Left cardiac atrium (tissue), 4 donors: ENCODE data around the gene RANBP3. TPM values are rescaled to one million over a fixed set of nuclear protein-coding genes. Genes with fewer than 3 reads are reported as not detected.
"Not testable (repeated sequence)": the region's sequence is repeated elsewhere in the genome, so short reads cannot be mapped to it uniquely, and the experiment has no call there.

Experiments
- ATAC-seq, 2 donors: fragments of 200-7000 bp; cut with Tn5 transposase; one replicate each; pipeline ENCODE4 v1.9.1; 2020; ENCODE audit warnings: mild to moderate bottlenecking in 2 of 2, moderate library complexity in 2 of 2
- DNase-seq: peaks from one replicate; pipeline ENCODE4 v3.0.0-alpha.2; 2020
- intact Hi-C, 2 donors: fragments of 100-400 bp; cut with DNase I; formaldehyde crosslinking; loops; one replicate each; pipeline versions ENCODE4 v1.14.1 to v1.15.1; 2022 to 2023
- total RNA-seq, 2 donors: library from RNA; stranded (reverse); fragmentation: NEBNext Ultra II Directional; extraction: Animal tissue kit (Norgen Biotek cat#: 25700); gene quantifications; one replicate each; pipeline ENCODE4 v1.2.1, GENCODE V29; 2021
- donor health status: DM: no; HTN: yes; CAD: no.
- donor health status: DM: no; HTN: yes; CAD: no; lungs with severe emphysema.
- donor health status: DM: yes; HTN: yes; CAD: no.
- donor health status: Dilated cardiomyopathy.

Gene RANBP3
- total RNA-seq, 2 donors from 2014 or later: 44.7 to 52.7 TPM

DNA sequence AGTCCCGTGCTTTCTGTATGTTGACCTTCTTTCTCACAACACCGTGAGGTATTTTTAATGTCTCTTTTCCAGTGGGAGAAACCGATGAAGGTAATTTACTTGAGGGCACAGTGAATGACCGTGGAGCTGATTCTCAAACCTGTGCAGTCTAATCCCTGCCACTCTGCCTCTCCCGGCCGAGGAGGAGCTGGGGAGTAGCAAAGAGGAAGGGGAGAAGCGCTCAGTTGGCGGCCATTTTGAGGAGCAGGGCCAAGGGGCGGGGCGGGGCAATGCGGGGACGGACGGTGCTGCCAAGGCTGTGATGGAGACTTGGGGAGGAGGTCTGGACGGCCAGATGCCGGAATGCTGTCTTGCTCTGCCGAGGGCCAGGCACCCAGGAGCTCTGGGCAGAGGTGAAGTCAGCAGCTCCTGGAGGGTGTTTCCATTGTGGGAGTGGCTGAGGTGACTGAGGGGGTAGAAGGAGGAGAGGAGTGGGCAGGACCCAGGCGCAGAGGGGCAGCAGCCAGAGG is 12.4 kb upstream of the RANBP3 start:
- intact Hi-C loops: no loop called here
- ATAC-seq: peak in 1 of 2 donors; percentile 13
- no peak for DNase-seq

DNA sequence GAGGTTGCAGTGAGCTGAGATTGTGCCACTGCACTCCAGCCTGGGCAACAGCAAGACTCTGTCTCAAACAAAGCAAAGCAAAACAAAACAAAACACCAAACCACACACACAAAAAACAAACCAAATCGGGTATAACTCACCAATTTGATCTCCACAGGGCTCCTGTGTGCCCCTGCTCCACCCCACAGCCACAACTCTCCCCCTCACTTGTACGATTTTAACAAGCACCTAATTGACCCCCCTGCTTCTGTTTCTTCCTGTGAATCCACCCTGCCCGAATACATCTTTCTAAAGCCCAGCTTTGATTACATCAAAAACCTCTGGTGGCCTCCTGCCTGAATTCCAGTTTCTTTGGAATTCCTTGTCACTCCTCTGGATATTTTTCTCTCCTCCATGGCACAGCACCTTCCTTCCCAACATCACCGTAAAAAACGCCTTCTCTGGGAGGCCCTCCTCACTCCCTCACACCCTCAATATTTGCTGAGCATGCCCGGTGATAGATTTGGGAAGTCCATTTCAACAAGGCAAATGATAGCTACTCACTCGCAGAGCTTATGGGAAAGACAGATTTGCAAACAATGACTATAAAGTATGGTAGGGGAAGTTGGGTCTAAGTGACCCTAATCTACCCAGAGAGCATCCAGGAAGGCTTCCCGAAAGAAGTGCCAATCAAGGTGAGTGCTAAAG is 11.6 kb upstream of the RANBP3 start:
- DNase-seq (no peak), ATAC-seq (no peak)
- intact Hi-C loops: loop anchor here in 1 of 2 donors (5.0 kb wide), 1 partner anchor 33 kb away; no protein-coding TSS in a partner anchor

DNA sequence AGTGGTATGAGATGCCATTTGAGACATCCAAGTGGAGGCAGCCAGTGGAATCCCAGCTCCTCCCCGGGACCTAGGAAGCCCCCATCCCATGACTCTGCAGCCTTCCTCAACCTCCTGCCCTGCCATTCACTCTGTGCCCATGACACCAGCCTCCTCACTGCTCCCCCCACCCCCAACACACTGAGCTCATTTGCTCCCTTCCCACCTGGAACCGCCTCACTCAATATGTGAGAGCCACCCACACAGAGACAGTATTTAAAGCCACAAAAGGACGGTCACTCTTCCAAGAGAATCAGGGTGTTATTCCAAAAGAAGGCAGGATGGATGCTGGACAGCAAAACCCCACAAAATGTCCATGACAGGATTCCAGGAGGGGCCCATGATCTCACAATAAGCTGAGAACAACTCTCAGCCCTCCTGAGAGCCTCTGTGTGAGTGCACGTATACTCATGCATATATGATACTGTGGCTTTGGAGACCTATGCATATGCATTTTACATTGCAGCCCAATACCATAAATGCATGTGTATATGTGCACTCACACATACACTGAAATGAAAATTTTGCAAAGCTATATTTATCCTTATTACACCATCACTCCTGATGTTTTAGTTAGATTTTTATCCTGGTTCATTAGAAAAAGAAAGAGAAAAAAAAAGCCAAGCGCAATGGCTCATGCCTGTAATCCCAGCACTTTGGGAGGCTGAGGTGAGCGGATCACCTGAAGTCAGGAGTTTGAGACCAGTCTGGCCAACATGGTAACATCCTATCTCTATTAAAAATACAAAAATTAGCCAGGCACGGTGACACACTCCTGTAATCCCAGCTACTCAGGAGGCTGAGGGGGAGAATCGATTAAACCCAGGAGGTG is 10.8 kb upstream of the RANBP3 start:
- ATAC-seq: no peak
- intact Hi-C loops: loop anchor here in 1 of 2 donors (5.0 kb wide), 1 partner anchor 34 kb away; no protein-coding TSS in a partner anchor
- DNase-seq: no peak

DNA sequence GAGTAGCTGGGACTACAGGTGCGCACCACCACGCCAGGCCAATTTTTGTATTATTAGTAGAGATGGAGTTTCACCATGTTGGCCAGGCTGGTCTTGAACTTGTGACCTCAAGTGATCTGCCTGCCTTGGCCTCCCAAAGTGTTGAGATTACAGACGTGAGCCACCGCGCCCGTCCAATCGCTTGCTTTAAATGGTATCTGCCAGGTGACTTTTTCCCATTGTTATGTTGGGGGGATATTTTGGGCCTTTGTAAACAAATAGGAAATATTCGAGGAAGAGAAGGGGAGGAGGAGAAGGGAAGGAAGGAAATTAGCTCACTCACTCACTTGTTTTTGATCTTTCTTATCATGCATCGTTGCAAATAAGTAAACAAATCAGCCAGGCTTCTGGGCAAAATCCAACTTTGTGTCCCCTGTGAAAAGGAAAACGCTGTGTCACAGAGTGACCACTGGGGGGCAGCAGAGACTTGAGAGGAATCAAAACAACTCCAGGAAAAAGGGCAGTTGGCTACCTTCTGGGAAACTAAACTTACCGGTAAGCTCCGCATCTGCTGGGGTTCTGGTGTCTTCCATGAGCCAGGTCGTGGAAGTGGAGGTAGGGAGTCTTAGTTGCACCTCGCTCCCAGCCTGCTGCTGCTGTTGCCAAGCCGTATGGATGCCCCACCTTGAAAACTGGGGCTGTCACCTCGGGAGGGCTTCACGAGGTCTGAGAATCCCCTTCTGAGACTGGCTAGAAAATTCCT is 9.3 kb upstream of the RANBP3 start:
- intact Hi-C loops: loop anchor here in 1 of 2 donors (5.0 kb wide), 1 partner anchor 35 kb away; no protein-coding TSS in a partner anchor
- DNase-seq (peak; percentile 76), ATAC-seq (peak; percentile 21 to 44)

DNA sequence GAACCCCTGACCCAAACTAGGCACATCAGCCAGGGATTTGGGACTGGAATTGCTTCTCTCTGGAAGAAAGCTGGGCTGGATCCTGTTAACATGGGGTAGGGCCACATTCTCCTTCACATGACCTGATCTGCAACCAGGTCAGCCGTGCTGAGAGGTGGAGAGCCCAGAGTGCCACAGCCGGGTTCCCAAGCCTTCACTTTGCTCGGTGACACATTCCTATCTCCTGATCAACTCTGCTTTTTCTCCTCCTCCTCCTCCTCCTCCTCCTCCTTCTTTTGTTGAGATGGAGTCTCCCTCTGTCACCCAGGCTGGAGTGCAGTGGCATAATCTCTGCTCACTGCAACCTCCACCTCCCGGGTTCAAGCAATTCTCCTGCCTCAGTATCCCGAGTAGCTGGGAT is 7.9 kb upstream of the RANBP3 start:
- intact Hi-C loops: loop anchor here in 1 of 2 donors (5.0 kb wide), 1 partner anchor 36 kb away; no protein-coding TSS in a partner anchor

DNA sequence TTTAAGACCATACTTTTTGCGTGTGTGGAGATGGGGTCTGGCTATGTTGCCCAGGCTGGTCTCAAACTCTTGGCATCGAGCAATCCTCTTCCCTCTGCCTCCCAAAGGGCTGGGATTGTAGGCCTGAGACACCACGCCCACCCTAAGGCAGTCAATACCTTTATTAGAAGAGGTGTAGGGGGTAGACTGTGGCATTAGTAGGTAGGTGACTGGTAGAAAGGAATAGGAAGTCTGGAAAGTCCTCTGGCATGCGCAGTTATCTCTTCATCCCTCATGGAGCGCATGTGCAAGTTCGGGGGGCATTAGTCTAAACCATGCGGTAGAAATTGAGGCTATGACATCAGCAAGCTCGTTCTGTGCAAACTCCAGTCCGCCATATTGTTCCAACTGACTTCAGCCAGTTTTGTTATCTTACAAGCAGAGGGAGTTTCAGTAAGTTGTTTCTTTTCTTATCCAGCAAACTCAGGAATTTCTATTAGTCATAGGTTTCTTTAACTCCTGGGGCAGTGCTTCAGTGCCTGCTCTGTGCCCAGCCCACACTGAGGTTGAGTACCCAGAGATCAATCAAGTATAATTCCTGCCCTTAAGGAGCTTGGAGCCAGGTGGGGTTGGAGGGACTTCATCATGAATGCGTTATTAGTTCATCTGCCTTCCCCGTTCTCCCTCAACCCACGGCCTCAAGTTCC is 7.3 kb upstream of the RANBP3 start:
- peak; percentile 51 to 75 for ATAC-seq
- intact Hi-C loops: loop anchor here in 1 of 2 donors (5.0 kb wide), 1 partner anchor 37 kb away; no protein-coding TSS in a partner anchor
- DNase-seq: no peak

More for the DNA sequence above, 7.9 kb upstream of the RANBP3 start:
- not testable (repeated sequence) for ATAC-seq, DNase-seq

DNA sequence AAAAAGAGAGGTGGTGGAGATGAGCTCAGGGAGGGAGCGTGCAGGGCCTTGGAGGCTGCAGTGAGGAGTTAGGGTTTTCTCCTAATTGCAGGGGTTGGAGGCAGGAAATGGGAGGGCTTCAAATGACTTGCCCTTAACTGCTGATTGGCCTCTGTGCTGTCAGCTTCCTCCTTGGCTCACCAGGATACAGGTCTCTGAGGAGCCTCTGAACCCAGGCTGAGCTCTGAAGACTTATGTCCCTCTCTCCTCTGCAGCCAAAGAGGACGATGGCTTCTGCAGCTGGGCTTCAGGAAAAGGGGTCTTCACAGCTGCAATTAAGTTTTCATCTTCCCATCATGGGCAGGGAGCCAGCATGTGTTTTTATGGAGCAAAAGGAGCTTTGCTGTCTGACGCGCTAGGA is 6.7 kb upstream of the RANBP3 start:
- DNase-seq (no peak), ATAC-seq (no peak)
- intact Hi-C loops: no loop called here

DNA sequence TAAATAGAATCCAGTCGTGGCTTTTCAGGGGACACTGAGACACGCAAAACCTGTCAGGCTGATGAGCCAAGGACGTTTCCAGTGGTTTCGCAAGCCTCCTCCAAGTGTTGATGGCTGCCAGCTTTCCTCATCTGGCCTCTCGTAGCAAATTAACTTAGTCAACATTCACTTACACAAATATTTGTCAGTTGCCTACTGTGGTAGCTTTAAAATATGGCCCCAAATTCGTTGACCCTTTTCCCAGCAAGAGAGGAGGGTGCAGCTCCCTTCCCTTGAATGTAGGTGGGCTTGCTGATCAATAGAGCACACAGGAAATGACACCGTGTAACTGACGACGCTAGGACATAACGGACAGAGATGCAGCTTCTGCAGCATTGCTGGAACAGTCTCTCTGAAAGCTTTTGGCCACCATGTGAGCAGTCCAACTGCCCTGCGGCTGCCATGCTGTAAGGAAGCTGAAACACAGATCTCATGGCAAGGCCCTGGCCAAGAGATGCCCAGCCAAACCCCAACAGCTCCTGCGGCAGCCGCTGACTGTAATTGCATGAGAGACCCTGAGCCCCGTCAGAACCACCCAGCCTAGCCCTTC is 5.5 kb upstream of the RANBP3 start:
- no peak for ATAC-seq
- DNase-seq: no peak

DNA sequence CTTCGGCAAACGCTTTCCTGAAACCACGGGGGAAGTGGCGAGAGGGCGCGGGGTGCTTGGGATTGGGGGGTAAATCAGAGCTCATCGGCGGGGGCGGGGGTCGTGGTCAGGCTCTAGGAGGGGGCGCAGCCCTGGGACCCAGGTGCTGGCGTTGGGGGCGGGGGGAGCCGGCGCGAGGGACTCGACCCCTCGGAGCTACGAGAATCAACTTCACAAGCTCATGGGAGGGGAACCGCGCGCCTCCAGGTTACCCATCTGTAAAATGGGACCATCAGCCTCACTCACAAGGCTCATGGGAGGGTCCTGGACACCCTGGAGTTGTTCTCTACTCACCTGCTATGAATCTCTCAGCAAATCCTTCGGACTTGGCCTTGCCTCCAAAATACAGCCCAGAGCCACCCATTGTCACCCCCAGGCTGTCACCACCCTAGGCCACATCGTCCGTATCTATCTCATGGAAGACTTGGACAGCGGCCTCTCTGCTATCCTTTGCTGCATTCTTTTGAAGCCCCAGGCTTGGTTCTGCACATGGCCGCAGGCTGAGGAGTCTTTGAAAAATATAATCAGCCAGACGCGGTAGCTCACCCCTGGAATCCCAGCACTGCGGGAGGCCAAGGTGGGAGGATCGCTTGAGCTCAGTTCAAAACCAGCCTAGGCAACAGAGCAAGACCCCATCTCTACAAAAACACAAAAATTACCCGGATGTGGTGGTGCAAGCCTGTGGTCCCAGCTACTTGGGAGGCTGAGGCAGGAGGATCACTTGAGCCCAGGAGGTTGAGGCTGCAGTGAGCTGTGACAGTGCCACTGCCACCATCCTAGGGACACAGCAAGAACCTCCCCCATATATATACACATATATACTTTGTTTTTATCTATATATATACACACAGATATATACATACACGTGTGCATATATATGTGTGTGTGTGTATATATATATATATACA is 939 bp upstream of the RANBP3 start:
- ATAC-seq: peak in 1 of 2 donors; percentile 2
- intact Hi-C loops: loop anchor here in 1 of 2 donors (10.0 kb wide), 1 partner anchor 174 kb away; the partner anchor contains the start of gene NRTN

More for the DNA sequence above, 5.5 kb upstream of the RANBP3 start:
- intact Hi-C loops: no loop called here

DNA sequence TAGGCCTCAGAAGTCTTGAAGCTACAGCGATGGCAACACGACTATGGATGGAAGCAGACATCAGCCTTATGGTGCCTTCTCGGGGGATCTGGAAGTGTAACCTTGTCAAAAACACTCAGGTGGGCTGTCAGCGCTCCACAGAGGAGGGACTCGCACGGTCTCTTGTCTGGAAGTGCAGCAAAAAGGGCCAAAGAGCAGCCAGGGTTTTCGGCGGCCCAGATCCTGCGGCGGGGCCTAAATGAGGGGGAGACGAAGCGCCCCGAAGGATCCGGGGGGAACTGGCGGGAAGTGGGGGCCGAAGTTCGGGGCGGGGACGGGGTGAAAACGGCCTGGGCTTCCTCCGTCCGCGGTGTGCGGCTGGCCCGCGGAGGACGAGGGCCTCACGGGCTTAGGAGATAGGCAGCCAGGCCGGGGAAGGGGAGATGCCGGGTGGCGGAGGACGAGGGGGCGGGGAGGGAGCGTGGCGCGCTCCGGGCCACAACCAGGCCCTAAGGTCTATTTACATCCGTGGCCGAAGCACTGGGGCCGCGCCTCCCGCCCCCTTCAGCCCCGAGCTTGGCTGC is 637 bp downstream of the RANBP3 start:
- DNase-seq: no peak
- ATAC-seq: peak in 1 of 2 donors; percentile 20
- intact Hi-C loops: loop anchor here in 1 of 2 donors (10.0 kb wide), 1 partner anchor 173 kb away; the partner anchor contains the start of gene NRTN

More for the DNA sequence above, 939 bp upstream of the RANBP3 start:
- no peak for DNase-seq

DNA sequence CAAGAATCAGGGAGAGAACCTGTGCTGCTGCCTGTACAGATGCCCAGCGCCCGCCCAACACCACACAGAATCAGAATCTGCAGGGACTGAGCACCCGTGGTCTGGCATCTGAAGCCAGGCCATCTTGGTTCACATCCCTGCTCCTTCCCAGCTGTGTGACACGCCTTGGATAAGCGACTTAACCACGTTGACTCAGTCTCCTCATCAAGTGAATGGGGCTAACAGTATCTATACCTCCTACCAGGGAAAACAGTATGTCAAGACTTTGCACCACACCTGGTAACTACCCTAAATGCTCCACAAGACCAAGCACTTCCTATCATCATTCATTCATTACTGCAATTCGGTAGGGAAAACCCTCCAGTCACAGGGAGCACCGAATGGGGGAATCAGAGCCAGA is 1.2 kb downstream of the RANBP3 start:
- no peak for DNase-seq
- ATAC-seq: no peak
- intact Hi-C loops: loop anchor here in 1 of 2 donors (10.0 kb wide), 1 partner anchor 172 kb away; the partner anchor contains the start of gene NRTN

DNA sequence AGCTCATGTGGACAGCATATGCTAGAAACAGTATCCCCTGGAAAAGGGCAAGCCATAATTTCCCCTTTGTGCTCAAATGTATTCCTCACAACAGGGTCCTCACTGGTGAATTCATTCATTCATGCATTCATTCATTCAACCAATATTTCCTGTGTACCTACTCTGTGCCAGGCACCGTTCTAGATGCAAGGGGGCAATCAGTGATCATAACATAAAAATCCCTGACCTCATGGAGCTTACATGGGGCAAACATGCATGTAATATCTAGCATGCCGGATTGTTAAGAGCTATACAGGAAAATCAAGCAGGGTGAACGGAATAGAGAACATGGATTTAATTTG is 2.6 kb downstream of the RANBP3 start:
- intact Hi-C loops: loop anchor here in 1 of 2 donors (10.0 kb wide), 1 partner anchor 171 kb away; the partner anchor contains the start of gene NRTN
- no peak for ATAC-seq
- DNase-seq: no peak

DNA sequence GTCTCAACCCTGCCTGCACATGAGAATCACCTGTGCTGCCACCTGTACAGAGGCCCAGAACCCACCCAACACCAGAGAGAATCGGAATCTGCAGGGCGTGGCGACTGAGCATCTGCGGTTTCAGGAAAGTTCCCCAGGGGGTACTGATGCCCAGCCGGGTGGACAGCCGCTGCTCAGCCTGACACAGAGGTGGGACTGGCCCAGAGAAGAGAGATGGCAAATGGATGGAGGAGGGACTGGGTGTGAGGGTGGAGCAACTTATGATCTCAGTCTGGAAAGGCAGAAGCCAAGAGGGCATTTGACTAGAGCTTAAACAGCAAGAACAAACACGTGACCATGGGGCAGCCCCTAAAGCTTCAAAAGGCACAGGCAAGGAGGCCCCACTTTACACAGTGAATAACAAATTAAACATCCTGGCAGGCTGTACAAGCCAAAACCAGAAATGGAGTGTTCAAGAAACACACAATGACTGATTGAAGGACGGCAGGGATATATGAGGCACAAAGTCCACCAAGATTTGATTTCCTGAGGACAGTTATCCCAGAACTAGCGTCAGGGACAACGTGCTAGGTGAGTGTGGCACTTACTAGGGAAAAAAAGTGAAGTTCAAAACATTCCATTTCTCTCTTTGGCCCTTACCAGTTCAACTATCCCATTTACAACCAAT is 3.1 kb downstream of the RANBP3 start:
- DNase-seq (no peak), ATAC-seq (no peak)
- intact Hi-C loops: loop anchor here in 1 of 2 donors (10.0 kb wide), 1 partner anchor 170 kb away; the partner anchor contains the start of gene NRTN

DNA sequence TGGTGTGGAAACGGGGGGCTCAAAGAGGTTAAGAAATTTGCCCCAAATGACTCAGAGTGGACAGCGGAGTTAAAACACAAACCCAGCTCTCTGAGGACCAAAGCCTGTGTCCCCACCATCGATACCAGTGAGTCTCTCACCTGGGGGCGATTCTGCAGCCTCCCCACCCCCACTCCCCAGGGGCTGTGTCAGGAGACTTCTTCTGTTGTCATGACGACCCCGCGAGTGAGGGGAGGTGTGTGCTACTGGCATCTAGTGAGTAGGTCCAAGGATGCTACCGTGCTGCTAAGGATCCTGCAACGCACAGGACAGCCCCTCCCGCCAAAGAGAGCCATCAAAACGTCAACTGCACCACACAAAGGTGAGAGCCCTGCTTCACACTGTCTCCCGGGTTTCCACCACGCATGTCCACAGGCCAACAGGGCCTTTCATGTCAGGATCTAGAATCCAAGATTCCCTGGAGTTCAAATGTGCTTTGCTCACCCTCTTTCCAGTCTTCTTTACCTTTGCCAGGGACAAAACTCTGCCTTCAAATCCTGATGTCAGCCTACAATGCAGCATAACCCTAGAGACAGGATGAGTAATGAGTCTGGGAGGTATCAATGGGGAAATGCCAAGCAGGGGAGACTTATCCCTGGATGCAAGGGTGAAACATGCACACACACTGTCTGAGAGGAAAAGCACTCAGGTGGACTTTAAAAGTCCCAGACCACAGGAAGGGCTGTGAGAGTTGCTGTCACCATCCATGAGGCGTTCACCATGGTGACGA is 3.9 kb downstream of the RANBP3 start:
- DNase-seq (no peak), ATAC-seq (no peak)
- intact Hi-C loops: loop anchor here in 1 of 2 donors (10.0 kb wide), 1 partner anchor 169 kb away; the partner anchor contains the start of gene NRTN

DNA sequence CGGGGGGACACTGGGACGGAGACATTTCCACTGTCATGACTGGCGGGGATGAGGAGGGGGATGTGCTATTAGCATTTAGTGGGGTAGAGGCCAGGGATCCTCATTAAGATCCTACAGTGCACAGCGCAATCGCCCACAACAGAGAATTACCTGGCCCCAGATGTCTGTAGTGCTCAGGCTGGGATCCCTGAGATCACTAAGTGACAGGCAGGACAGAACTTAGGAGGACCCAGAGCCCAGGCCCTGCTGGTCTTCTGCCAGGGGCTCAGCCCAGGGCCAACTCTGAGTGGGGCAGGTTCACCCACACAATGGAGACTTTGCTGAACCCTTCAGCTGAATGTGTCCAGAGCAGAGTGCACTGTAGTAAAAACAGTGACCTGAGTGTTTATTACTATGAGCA is 4.6 kb downstream of the RANBP3 start:
- no peak for ATAC-seq
- DNase-seq: no peak
- intact Hi-C loops: loop anchor here in 1 of 2 donors (10.0 kb wide), 1 partner anchor 169 kb away; the partner anchor contains the start of gene NRTN
